SIG-M5 (cell line): ENCODE data around the gene CYP4A11.
"Not testable (repeated sequence)": the region's sequence is repeated elsewhere in the genome, so short reads cannot be mapped to it uniquely, and the experiment has no call there.

Experiments
- DNase-seq: peaks from one replicate; lab custom pipeline; 2025; lab: John Stamatoyannopoulos, UW

The CYP4A11 gene

GRCh38 chr1:46927249-46927835 is 13.9 kb downstream of the CYP4A11 start:
- no peak for DNase-seq

- DNase-seq, result no peak
These were observed 30.5 kb downstream of the CYP4A11 start for GRCh38 chr1:46910790-46911189.

GRCh38 chr1:46903481-46903880 is 37.8 kb downstream of the CYP4A11 start:
- no peak for DNase-seq

GRCh38 chr1:46900401-46900800 is 40.9 kb downstream of the CYP4A11 start:
- DNase-seq, result no peak

- DNase-seq, result not testable (repeated sequence)
These were observed 59.6 kb downstream of the CYP4A11 start for GRCh38 chr1:46881656-46882055.
